Measurements from ENCODE around the gene GCHFR.
A peak's percentile ranks its signal among the peaks of the same experiment; 100 is the strongest.

Gene GCHFR

DNA sequence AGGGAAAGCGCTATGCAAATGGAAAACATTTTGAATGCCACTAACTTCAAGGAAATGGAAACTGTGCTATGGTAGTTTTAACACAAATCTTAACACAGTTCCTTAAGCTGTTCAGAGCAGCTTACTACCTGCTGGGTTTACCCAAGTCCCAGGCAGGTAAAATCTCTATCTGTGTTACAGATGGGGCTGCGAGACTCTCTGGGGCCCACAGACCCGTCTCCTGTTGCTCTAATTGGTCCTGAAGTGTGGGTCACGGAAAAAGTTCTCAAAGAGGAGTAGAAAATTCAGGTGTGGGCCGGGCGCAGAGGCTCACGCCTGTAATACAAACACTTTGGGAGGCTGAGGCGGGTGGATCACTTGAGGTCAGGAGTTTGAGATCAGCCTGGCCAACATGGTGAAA, 26.1 kb downstream of the GCHFR start:
- no peaks in the 10 kb centered on the region for H3K27me3 ChIP-seq (ENCODE audit: control insufficient read depth, insufficient read depth, low read length)
- no peaks in the 10 kb centered on the region for H3K9me3 ChIP-seq (ENCODE audit: control insufficient read depth, low read length)
- no peaks in the 10 kb centered on the region for H3K36me3 ChIP-seq (ENCODE audit: control insufficient read depth, insufficient read depth, low read length)
- no peak overlapping the region for H3K4me3 ChIP-seq (ENCODE audit: low read length)
- H3K9ac ChIP-seq (ENCODE audit: low read length), result peak overlapping the region; percentile 24
- H3K4me1 ChIP-seq (ENCODE audit: control insufficient read depth, insufficient read depth, low read length), result peaks cover 68% of the 10 kb centered on the region

DNA sequence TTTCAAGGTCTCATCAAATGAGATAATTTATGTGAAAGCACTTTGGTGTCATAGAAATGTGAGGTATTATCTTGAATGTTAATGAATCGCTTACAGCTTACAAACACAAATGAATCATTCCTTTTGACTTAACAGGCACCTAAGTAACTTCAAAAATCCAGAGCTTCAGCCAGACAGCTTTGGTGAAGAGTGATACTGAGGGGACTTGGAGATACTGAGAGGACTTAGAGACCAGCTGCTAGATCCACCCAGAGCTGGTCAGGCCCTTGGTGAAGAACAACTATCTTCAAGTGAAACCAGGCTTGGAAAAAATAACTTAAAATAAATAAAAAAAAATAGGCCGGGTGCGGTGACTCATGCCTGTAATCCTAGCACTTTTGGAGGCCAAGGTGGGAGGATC, 26.9 kb downstream of the GCHFR start:
- peaks cover 63% of the 10 kb centered on the region for H3K4me1 ChIP-seq (ENCODE audit: control insufficient read depth, insufficient read depth, low read length)
- H3K9me3 ChIP-seq (ENCODE audit: control insufficient read depth, low read length), result no peaks in the 10 kb centered on the region
- no peaks in the 10 kb centered on the region for H3K36me3 ChIP-seq (ENCODE audit: control insufficient read depth, insufficient read depth, low read length)
- peak overlapping the region; percentile 22 for H3K9ac ChIP-seq (ENCODE audit: low read length)
- no peaks in the 10 kb centered on the region for H3K27me3 ChIP-seq (ENCODE audit: control insufficient read depth, insufficient read depth, low read length)
- H3K4me3 ChIP-seq (ENCODE audit: low read length), result no peak overlapping the region

DNA sequence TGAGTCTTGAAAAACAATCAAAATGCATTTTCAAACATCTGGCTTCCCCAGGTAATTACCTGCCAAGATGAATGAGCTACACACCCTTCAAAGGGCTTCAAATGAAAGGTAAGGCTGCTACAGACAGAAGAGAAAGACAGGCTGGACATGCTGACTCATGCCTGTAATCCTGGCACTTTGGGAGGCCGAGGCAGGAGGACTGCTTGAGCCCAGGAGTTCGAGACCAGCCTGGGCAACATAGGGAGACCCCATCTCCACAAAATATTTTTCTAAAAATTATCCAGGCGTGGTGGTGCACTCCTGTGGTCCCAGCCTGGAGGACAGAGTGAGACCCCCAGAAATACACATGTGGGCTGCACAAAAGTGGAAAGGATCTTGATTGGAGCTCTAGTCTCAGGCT, 28.5 kb downstream of the GCHFR start:
- Histone ChIP-seq H3K9ac (ENCODE audit: low read length) (no peak overlapping the region), H3K36me3 (ENCODE audit: control insufficient read depth, insufficient read depth, low read length) (no peaks in the 10 kb centered on the region), H3K9me3 (ENCODE audit: control insufficient read depth, low read length) (no peaks in the 10 kb centered on the region), H3K4me1 (ENCODE audit: control insufficient read depth, insufficient read depth, low read length) (peaks cover 56% of the 10 kb centered on the region), H3K27me3 (ENCODE audit: control insufficient read depth, insufficient read depth, low read length) (no peaks in the 10 kb centered on the region), H3K4me3 (ENCODE audit: low read length) (no peak overlapping the region)

DNA sequence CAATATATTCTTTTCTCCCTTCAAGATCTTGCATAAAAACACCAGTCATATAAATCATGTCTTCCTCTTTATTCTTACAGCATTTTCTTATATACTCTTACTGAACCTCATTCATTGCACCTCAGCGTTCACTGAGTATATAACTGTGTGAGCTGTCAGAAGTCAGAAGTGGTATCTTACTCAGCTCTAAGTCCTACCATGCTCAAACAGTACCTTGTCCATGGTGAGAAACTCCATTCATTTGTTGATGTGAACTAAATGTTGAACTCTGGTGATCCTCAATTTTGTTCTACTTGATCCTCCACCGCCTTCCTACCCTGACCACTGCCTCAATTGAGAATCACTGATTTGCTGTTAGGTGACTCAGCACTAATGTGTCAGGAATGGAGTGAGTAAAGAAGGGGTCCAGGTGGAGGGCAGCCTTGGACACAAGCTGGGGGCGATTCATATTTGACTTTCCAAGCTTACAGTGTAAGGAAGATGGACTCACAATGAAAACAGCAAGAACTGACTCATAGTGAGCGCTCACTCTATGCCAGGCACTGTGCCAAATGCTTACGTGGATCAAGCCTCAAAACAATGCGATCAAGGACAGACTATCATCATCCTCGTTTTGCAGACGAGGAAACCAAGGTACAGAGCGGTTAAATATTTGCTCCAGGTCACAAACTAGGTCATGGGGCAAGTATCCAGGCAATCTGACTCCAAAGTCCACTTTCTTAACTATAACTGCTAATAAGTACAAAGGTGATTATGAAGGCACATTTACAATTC, 29.5 kb downstream of the GCHFR start:
- H3K9ac ChIP-seq (ENCODE audit: low read length), result no peak overlapping the region
- no peaks in the 10 kb centered on the region for H3K27me3 ChIP-seq (ENCODE audit: control insufficient read depth, insufficient read depth, low read length)
- no peaks in the 10 kb centered on the region for H3K36me3 ChIP-seq (ENCODE audit: control insufficient read depth, insufficient read depth, low read length)
- H3K4me3 ChIP-seq (ENCODE audit: low read length), result no peak overlapping the region
- peaks cover 47% of the 10 kb centered on the region for H3K4me1 ChIP-seq (ENCODE audit: control insufficient read depth, insufficient read depth, low read length)
- H3K9me3 ChIP-seq (ENCODE audit: control insufficient read depth, low read length), result no peaks in the 10 kb centered on the region

DNA sequence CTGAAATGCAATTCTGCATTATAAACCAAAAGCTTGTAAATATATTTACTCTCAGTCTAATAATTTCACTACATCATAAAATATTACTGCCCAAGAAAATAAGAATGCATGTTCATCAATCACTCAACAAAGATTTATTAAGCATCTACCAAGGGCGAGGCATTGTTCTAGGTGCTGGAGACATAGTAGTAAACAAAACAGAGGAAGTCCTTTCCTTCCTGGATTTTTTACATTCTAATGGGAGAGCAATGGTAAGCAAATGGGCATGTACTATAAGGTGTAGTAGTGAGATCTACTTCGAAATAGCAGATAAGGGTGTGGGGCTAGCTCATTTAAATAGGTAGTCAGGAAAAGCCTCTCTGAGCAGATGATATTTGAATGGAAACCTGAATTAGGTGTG, 32.2 kb downstream of the GCHFR start:
- Histone ChIP-seq H3K27me3 (ENCODE audit: control insufficient read depth, insufficient read depth, low read length) (no peaks in the 10 kb centered on the region), H3K36me3 (ENCODE audit: control insufficient read depth, insufficient read depth, low read length) (no peaks in the 10 kb centered on the region), H3K9me3 (ENCODE audit: control insufficient read depth, low read length) (no peaks in the 10 kb centered on the region), H3K9ac (ENCODE audit: low read length) (no peak overlapping the region), H3K4me3 (ENCODE audit: low read length) (no peak overlapping the region), H3K4me1 (ENCODE audit: control insufficient read depth, insufficient read depth, low read length) (peaks cover 31% of the 10 kb centered on the region)

DNA sequence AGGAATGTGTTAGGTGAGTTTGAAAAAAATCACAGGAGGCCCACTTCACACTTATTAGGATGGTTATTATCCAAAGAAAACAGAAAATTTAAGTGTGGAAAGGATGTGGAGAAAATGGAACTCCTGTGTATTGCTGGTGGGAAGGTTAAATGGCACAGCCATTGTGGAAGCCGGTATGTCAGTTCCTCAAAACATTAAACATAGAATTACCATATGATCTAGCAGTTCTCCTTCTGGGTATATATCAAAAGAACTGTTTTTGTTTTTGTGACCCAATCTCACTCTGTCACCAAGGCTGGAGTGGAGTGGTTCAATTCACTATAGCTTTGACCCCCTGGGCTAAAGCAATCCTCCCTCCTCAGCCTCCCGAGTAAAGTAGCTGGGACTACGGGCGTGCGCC, 32.6 kb downstream of the GCHFR start:
- H3K9ac ChIP-seq (ENCODE audit: low read length), result no peak overlapping the region
- H3K4me1 ChIP-seq (ENCODE audit: control insufficient read depth, insufficient read depth, low read length), result peaks cover 28% of the 10 kb centered on the region
- H3K36me3 ChIP-seq (ENCODE audit: control insufficient read depth, insufficient read depth, low read length), result no peaks in the 10 kb centered on the region
- H3K4me3 ChIP-seq (ENCODE audit: low read length), result no peak overlapping the region
- no peaks in the 10 kb centered on the region for H3K9me3 ChIP-seq (ENCODE audit: control insufficient read depth, low read length)
- H3K27me3 ChIP-seq (ENCODE audit: control insufficient read depth, insufficient read depth, low read length), result no peaks in the 10 kb centered on the region

DNA sequence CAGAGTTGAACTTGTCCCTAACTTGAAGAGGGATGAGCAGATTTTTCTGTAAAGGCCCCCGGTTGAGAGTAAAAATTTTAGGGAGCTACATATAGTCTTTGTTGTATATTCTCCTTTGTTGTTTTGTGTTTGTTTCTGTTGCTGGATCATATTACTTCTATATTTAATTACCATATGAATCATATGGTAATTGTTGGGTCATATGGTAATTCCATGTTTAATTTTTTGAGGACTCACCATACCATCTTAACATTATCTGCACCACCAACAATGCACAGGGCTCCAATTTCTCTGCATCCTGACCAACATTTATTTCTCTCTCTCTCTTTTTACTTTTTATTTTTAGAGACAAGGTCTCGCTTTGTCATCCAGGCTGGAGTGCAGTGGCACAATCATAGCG, 35.7 kb downstream of the GCHFR start:
- H3K27me3 ChIP-seq (ENCODE audit: control insufficient read depth, insufficient read depth, low read length), result no peaks in the 10 kb centered on the region
- no peaks in the 10 kb centered on the region for H3K9me3 ChIP-seq (ENCODE audit: control insufficient read depth, low read length)
- H3K4me1 ChIP-seq (ENCODE audit: control insufficient read depth, insufficient read depth, low read length), result peaks cover 26% of the 10 kb centered on the region
- H3K9ac ChIP-seq (ENCODE audit: low read length), result no peak overlapping the region
- H3K36me3 ChIP-seq (ENCODE audit: control insufficient read depth, insufficient read depth, low read length), result no peaks in the 10 kb centered on the region
- H3K4me3 ChIP-seq (ENCODE audit: low read length), result no peak overlapping the region

DNA sequence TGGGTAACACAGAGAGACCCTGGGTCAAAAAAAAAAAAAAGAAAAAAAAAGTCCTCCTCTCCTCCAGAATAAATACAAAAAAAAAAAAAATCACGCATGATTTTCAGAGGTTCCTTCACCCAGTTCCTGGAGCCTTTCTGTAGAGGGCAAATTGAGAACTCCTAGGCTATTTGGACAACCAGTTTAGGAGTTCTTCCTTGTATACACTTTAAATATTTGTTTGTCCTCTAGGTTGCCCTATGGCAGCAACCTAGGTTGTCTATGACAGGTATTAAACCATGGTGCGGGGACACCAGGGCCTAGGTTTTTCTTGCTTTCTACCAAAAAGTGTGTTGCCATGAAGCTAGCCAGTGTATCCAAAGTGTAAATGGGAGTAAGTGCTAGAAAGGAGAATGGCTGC, 39.2 kb downstream of the GCHFR start:
- Histone ChIP-seq H3K27me3 (ENCODE audit: control insufficient read depth, insufficient read depth, low read length) (no peaks in the 10 kb centered on the region), H3K36me3 (ENCODE audit: control insufficient read depth, insufficient read depth, low read length) (no peaks in the 10 kb centered on the region), H3K9me3 (ENCODE audit: control insufficient read depth, low read length) (no peaks in the 10 kb centered on the region), H3K9ac (ENCODE audit: low read length) (no peak overlapping the region), H3K4me1 (ENCODE audit: control insufficient read depth, insufficient read depth, low read length) (peaks cover 27% of the 10 kb centered on the region), H3K4me3 (ENCODE audit: low read length) (no peak overlapping the region)

DNA sequence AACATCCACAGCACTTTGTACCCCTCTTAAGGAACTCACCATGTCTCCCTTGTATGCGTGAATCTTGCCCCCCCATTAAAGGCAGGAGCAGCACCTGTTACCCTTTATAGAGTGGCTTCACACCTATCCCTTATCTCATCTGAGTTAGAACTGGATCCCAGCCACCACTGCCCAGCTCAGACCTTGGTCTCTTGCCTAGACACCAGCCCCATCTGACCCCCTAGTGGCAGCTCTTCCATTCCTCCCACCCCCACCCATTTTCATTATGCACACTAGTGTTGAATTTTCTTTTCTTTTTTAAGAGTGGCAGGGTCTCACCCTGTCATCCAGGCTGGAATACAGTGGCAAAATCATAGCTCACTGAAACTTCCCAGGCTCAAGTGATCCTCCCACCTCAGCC, 39.8 kb downstream of the GCHFR start:
- H3K27me3 ChIP-seq (ENCODE audit: control insufficient read depth, insufficient read depth, low read length), result no peaks in the 10 kb centered on the region
- H3K4me3 ChIP-seq (ENCODE audit: low read length), result no peak overlapping the region
- no peaks in the 10 kb centered on the region for H3K9me3 ChIP-seq (ENCODE audit: control insufficient read depth, low read length)
- H3K36me3 ChIP-seq (ENCODE audit: control insufficient read depth, insufficient read depth, low read length), result no peaks in the 10 kb centered on the region
- H3K4me1 ChIP-seq (ENCODE audit: control insufficient read depth, insufficient read depth, low read length), result peaks cover 32% of the 10 kb centered on the region
- H3K9ac ChIP-seq (ENCODE audit: low read length), result no peak overlapping the region

DNA sequence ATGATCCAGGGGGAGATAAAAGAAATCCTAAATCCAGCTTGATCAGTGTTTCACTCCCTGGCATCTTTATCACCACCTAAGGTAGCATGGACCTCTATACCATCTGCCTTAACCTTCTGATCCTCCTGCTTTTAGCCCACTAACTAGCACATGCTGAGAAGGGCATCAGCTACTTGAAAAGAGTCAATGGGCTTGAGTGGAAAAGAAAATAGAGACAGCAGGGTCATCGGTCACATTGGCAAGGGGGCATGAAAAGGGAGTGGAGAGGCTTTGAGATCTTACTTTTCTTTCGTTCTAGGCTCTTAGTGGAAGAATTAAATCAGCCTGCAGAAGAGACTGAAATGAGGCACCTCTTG, 42.8 kb downstream of the GCHFR start:
- H3K27me3 ChIP-seq (ENCODE audit: control insufficient read depth, insufficient read depth, low read length), result no peaks in the 10 kb centered on the region
- H3K9ac ChIP-seq (ENCODE audit: low read length), result peak overlapping the region; percentile 95
- peaks cover 32% of the 10 kb centered on the region for H3K4me1 ChIP-seq (ENCODE audit: control insufficient read depth, insufficient read depth, low read length)
- H3K4me3 ChIP-seq (ENCODE audit: low read length), result peak overlapping the region; percentile 100
- H3K9me3 ChIP-seq (ENCODE audit: control insufficient read depth, low read length), result no peaks in the 10 kb centered on the region
- no peaks in the 10 kb centered on the region for H3K36me3 ChIP-seq (ENCODE audit: control insufficient read depth, insufficient read depth, low read length)

DNA sequence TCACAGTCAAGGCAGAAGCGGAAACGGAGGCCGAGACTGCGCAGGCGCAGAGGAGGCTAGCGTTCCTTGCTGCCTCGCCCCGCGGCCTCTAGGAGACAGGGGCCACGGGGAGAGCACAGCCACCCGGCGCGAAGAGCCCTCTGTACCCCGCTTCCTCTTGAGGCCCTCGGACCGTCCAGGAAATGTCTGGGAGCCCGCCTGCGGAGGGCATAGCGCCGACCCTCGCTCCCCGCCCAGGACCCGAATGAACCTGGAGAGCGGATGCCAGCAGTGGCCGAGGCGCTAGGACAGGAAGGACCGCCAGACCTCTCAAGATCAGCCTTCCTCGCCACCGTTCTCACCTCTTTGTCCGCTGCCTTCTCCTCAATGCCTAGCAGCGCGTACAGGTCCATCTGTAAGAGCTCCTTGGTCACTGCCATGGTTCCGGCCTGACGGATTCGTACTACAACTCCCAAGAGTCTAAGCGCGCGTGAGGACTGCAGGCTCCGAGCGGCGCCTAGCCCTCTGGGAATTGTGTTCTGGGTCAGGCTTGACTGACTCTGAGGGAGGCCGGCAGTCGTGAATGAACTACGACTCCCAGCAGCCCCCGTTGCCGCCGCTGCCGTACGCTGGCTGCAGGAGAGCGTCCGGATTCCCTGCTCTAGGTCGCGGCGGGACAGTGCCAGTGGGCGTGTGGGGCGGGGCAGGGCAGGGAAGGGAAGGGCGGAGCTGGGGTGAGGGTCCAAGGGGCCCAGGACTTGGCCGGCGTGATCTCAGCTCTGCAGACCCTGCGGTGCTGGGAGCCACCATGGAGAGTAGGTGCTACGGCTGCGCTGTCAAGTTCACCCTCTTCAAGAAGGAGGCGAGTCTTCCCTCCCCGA, 43.4 kb downstream of the GCHFR start, which contains the start of the genes DNAJC17 and ZFYVE19:
DNAJC17 (minus strand) TSS at position 446 of the 860 bp plus-strand sequence; CDS start at position 419, 27 bp downstream.
ZFYVE19 (plus strand) TSS at position 62 of the 860 bp plus-strand sequence; CDS start at position 563, 501 bp downstream.
- H3K36me3 ChIP-seq (ENCODE audit: control insufficient read depth, insufficient read depth, low read length), result no peaks in the 10 kb centered on the region
- H3K9me3 ChIP-seq (ENCODE audit: control insufficient read depth, low read length), result no peaks in the 10 kb centered on the region
- peak within 1 kb of the TSS; percentile 100 for H3K4me3 ChIP-seq (ENCODE audit: low read length)
- H3K9ac ChIP-seq (ENCODE audit: low read length), result peak within 1 kb of the TSS; percentile 95
- H3K4me1 ChIP-seq (ENCODE audit: control insufficient read depth, insufficient read depth, low read length), result peaks cover 32% of the 10 kb centered on the region
- no peaks in the 10 kb centered on the region for H3K27me3 ChIP-seq (ENCODE audit: control insufficient read depth, insufficient read depth, low read length)

DNA sequence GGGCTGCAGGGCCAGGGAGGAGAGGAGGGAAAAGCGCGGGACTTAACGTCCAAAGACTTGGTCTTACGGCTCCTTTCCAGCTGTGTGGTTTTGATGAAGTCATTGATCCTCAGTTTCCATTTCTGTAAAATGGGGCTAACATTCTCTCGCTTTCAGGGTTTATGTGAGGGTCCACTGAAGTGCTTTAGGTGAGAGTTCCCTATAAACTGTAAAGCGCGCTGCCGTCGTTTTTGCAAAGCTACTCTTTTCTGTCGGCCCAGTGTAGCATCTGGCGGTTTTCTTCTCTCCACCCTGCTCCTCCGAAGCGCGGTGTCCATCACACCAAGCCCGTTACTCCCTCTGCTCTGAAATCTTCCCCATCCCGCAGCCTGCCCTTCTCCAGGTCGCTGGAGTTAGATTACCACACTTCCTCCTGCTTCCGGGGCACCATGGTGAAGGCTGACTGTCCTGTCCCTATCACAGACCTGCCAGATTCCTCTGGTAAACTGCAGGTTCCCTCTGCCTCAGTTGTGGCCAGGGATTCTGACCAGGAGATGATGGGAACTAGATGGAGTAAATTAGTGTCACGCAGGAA, 44.1 kb downstream of the GCHFR start:
- Histone ChIP-seq H3K27me3 (ENCODE audit: control insufficient read depth, insufficient read depth, low read length) (no peaks in the 10 kb centered on the region), H3K9ac (ENCODE audit: low read length) (peak overlapping the region; percentile 55), H3K4me1 (ENCODE audit: control insufficient read depth, insufficient read depth, low read length) (peaks cover 29% of the 10 kb centered on the region), H3K36me3 (ENCODE audit: control insufficient read depth, insufficient read depth, low read length) (no peaks in the 10 kb centered on the region), H3K9me3 (ENCODE audit: control insufficient read depth, low read length) (no peaks in the 10 kb centered on the region), H3K4me3 (ENCODE audit: low read length) (peak overlapping the region; percentile 100)
